ENCODE measurements around the gene MGAM2.

The MGAM2 gene

DNA sequence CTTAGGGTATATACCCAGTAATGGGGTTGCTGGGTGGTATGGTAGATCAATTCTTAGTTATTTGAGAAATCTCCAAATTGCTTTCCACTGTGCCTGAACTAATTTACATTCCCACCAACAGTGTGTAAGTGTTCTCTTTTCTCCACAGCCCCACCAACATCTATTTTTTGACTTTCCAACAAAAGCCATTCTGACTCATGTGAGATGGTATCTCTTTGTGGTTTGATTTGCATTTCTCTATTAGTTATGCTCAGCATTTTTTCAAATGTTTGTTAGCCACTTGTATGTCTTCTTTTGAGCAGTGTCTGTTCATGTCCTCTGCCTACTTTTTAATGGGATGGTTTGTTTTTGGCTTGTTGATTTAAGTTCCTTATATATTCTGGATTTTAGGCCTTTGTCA is 66.4 kb downstream of the MGAM2 start:
- no peak for DNase-seq (ENCODE audit: low read depth)

DNA sequence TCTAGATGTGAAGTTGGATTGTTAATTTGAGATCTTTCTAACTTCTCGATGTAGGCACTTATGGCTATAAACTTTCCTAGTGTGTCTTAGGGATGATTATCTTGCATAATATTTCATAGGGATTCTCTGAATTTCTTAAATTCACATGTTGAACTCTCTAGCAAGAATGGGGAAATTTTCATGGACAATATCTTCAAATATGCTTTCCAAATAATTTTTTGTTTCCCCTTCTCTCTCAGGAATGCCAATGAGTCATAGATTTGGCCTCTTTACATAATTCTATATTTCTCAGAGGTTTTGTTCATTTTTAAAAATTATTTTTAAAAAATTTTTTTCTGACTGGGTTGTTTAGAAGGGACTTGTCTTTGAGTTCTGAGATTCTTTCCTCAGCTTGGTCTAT is 68.9 kb downstream of the MGAM2 start:
- DNase-seq (ENCODE audit: low read depth), result no peak

DNA sequence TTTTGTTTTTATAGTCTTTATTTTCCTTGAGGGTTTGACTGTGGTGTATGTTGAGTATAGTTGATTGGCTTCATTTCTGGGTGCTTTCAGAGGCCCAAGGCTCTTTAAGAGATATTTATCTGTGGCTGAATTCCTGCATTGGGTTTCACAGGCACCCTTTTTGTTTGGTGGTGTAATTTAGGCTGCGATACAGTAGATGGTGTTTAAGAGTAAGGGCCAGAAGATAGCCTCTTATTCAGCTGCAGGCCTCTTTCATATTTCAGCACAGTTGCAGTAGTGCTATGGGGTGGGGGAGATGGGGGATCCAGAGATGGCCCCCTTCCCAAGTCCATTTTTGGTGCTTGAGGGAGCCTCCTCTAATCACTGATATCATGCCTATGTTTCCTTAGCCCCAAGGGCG is 69.7 kb downstream of the MGAM2 start:
- DNase-seq (ENCODE audit: low read depth), result no peak

DNA sequence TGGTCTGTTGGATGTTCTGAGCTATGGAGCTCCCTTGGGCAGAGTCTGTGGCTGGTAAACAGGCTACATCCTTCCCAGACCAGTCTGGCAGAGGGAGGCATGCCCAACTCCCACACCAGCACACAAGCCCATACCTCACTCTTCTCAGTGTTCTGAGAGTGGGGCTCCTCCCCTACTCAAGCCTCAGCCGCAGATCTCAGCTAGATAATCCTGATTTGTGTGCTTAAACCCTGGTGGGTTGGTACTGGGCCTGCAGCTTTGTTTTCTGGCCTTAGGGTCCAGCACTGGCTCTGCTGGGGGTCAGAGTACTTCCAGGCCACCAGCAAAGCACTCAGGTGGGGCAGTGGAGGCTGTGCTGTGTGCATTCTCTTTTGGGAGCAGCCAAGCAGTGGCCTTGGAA is 70.4 kb downstream of the MGAM2 start:
- DNase-seq (ENCODE audit: low read depth), result no peak

DNA sequence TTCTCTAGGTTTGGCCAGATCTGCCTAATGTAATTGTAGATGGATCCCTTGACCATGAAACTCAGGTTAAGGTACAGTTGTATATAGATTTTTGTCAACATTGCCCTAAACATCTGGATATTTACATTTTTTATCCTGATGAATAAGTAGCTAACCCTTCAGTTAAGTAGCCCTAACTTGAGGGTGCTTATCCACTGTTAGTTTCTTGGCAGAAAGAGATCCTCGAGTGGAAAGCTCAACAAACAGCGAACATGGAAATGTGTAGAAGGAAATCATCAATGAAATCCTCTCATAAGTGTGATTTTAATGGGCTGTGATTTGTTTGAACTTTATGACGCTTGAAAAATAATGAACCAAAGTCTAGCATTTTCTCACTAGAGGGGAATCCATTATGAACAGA is 73.6 kb downstream of the MGAM2 start:
- DNase-seq (ENCODE audit: low read depth), result no peak

DNA sequence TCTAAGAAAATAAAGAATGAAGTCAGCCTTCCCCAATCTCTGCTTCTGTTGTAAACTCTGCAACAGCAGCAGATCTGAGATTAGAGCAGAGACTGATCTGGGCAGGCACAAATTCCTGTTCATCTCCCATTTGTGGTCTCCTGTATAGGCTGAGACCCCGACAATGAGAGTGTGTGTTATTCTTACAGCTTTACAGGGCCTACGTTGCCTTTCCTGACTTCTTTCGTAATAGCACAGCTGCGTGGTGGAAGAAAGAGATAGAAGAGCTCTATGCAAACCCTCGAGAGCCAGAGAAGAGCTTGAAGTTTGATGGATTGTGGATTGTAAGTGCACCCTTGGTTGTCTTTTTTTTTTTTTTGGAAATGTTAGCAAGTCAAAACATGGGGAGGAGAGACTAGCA is 74.3 kb downstream of the MGAM2 start:
- no peak for DNase-seq (ENCODE audit: low read depth)

DNA sequence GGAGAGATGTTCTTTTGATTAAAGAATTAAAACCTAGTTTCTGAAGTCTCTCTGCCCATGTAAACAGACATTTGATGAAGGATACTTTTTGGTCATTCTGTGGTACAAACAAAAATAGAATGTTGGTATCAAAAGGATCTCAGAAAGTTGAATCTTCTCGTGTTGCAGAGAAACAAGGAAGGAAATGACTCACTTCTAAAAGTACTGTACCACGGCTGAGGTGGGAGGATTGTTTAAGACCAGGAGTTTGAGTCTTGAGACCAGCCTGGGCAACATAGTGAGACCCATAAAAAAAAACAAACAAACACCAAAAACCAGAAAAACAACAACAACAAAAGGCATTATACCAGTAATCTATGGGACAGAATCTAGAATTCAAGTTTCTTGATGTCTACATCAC is 76.6 kb downstream of the MGAM2 start:
- no peak for DNase-seq (ENCODE audit: low read depth)

DNA sequence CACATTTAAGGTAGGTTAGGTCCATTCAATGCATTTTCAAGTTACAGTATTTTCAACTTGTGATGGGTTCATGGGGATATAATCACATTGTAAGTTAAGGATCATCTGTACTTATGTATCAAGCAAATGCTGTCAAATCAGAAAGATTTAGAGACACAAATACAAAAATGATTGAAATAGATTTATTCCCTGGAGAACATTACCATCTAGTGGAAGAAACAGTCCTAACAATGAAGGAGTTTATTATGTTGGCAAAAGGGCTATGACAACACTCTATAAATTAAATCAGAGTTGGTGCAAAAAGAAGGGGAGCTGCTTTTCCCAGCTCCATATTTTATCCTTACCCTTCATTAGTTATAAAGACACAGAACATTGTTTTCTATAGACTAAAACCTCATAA is 77.3 kb downstream of the MGAM2 start:
- DNase-seq (ENCODE audit: low read depth), result no peak

DNA sequence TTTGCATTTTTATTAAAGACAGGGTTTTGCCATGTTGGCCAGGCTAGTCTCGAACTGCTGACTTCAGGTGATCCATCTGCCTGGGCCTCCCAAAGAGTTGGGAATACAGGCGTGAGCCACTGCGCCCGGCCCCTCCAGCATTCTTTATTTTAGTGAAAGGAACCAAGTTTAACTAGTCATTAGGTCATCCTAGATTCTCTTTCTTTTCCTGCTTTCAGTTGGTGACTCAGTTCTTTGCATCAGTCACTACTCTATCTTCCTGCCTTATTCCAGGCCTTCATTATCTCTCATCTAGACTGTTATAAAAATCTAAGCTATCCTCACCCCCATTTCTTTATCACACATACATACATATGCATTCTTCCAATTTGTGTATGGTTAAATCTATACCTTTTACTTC is 82.7 kb downstream of the MGAM2 start:
- no peak for DNase-seq (ENCODE audit: low read depth)

DNA sequence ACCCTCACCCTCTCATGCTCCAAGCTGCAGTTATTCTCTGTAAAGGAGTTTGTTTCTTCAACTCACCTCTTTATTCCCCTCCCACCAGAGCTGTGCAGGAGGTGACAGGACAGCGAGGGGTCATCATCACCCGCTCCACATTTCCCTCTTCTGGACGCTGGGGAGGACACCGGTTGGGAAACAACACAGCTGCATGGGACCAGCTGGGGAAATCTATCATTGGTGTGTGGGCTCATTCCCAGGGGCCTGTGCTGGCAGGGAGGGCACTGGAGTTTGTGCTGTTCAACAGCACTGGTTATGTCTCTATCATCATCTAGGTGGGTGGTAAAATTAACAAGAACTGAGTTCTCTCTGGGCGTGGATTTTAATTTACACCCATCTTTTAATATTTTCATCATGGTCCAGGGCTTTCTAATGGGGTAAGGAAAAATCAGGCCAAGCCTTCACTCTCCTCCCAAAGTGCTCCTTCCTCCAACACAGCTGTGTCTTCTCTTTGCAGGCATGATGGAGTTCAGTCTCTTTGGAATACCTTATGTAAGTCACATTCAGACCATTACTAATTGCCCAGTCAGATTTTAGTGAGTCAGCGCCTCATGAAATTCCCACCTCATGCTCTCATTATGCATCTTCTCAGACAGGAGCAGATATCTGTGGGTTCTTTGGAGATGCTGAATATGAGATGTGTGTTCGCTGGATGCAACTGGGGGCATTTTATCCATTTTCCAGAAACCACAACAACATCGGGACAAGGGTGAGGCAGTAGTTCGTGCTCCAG is 84.7 kb downstream of the MGAM2 start:
- no peak for DNase-seq (ENCODE audit: low read depth)

DNA sequence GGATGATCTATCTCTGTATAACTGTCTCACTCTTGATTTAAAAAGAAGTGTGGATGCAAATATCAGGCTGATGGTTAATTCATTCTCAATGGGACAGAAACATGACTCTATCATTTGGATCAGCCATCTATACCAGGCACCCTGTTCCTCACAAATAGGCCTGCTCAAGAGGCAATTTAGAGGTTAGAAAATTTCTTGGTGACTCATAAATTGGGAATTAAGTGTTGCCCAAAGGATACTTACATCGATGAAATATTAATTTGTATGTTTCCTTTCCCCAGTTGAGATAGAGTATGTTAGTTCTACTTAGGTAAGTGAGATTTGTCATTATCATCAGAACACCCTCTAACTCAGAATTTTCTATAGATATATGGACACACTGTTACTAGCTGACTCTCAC is 88.7 kb downstream of the MGAM2 start:
- DNase-seq (ENCODE audit: low read depth), result no peak

DNA sequence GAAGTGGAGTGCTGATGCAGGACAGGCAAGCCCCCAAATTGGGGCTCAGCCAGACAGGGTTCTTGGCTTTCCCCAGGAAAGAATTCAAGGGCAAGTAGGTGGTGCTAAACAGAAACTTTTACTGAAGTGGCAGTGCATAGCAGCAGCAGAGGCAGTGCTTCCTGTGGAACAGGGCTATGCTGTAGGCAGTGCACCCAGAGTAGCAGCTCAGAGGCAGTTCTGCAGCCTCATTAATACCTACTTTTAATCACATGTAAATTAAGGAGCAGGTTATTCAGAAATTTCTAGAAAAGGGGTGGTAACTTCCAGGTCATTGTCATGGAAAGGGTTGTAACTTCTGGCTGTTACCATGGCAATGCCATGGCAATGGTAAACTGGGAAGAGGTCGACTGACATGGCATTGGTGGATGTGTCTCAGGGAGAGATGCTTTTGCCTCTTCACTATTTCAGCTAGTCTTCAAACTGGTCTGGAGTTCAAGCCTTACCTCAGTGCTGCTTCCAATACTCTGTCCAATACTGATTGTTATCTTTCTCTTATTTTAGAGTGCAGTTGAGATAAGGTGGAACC is 117.1 kb downstream of the MGAM2 start:
- no peak for DNase-seq (ENCODE audit: low read depth)

DNA sequence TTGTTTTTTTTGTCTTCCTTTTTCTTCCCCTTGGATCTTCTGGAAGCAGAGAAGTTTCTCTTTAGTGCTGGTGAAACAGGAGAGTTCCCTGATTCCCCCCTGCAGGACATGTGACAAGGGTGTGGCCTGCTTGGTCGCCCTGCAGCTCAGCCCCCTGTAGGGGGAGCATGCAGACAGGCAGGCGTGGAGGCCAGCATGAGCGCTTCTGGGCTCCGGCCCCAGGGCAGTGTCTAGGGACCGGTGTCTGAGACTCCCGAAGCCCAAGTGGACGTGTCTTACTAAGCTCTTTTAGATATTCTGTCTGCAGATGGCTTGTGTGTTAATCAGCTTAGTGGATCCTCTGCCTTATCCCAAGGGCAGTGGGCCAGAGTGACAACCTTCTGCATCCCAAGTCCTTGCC is 120.2 kb downstream of the MGAM2 start:
- DNase-seq (ENCODE audit: low read depth), result no peak

DNA sequence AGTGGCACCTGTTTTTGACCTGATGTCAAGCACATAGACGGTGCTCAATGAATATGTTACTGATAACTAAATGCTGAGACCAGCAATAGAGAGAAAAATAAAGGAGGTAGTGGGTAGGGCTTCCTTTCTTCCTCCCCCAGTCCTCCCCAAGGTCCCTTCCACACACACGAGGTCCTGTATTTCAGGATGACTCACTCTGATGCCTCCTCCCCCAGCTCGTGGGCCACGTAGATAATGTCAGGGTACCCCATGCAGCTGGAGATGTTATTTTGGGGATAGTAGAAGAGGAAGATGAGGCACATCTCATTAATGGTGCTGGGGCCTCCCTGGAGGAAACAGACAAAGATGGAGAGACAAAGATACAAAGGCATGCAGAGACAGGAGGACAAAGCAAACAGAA is 129.0 kb downstream of the MGAM2 start:
- DNase-seq (ENCODE audit: low read depth), result no peak

DNA sequence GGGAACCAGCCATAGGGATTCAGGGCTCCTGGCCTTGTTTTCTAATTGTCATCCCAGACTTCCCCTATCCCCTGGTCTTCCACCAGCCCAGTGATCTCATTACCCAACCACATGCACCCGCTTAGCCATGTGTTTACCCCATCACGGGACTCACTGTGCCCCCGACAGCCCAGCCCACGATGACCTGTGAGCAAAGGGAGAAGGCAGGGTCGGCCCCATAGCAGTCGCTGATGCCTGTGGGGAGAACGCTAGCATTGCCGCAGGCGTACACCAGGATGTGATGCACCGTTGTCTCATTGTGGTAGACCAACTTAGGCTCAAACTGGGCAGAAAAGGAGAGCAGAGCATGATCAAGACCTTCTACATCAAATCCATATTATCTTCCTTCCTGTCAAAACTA is 132.3 kb downstream of the MGAM2 start:
- no peak for DNase-seq (ENCODE audit: low read depth)

DNA sequence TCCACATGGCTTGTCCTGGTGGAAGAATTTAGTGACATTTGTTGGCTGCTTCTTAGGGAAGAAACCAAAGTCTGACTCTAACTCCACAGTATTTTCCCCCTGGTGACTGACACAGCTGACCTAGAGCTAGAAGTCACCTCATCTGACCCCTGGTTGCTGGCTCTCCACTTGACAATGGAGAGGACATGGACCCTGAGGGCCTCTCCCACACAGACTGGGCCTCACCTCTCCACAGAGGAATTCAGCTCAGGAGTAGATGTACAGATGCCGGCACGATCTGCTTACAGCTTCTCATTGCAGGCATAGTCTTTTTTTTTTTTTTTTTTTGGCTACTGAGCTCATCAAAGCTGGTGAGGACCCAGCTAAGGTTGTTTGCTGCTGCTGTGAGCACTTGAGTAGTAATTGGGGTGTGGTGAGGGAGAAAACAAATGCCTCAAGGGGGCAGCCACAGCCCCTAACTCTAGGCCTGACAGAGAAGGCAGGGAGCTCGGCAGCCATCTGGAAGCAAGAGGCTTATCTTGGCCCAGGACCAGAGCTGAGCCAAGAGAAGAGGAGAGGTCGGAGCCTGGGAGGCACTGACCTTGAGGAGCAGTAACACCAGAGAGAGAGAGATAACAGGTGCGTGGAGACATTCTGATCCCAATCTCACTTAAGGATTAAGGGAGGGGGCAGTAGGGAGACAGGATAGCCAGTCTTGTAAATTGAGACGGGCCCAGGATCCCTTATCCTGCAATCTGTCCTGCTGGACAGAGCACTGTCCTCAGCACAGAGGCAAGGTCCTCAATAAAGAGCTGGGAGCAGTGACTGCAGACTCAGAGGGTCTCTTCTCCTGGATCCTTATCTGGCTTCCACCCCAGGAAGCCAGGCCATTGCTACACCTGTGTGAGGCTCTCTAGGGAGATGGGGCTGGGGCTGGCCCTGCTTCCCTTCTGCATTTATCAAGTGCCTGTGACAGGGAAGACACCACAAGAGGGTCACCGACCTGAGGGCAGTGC is 136.9 kb downstream of the MGAM2 start:
- DNase-seq (ENCODE audit: low read depth), result no peak

DNA sequence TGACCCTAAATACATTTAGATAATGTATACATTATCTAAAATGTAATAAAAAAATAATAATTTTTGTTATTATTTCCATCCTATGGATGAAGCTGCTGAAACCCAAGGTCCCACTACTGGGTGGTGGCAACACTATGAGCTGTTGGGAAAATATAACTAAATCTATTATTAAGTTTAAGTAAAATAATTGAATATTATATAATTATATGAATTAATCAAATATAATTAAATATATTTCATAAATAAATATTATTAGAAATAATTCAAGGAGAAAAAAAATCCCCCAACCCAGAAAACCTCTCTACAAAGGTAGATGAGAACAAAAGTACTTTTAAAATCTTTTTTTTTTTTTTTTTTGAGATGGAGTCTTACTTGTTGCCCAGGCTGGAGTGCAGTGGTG is 138.4 kb downstream of the MGAM2 start:
- no peak for DNase-seq (ENCODE audit: low read depth)

DNA sequence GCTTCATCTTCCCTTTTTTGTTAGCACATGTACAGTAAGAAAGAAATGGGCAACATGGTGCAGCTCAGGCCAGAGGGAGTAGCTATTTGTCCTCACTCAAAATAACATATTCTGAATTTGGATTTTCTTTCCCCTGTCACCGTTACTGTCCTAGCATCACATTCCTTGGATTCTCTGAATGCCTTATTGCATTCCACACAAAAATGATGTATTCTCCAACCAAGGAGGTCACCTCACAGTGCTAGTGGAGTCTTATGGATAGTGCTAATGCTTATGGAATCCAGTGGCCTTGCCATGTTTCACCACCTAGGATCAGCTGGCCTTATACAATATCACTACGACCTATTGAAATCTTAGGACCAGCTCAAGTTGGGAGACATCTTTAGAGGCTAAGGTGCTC is 139.2 kb downstream of the MGAM2 start:
- DNase-seq (ENCODE audit: low read depth), result no peak

DNA sequence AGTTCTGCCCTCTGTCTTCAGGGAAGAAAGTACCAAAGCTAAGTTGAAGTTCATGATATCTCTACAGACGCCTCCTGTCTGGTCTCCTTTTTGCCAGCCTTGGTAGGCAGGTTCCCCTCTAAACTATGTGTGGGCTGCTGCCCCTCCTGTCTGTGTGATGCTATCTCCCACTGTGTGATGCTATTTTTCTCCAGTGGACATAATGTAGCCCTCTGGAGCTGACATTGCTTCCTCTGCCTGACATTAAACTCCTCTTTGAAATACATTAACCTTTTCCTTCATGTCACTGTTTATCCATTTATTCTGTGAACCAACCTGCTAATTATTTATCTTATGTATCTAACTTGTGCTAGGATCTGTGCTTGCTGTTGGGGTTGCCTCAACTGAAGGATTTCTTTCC is 146.4 kb downstream of the MGAM2 start, which contains the start of gene PRSS58:
Gene PRSS58, minus strand, starts transcription at position 101 of the 400 bp plus-strand sequence. CDS start 351 bp downstream, outside the sequence.
- DNase-seq (ENCODE audit: low read depth), result no peak

DNA sequence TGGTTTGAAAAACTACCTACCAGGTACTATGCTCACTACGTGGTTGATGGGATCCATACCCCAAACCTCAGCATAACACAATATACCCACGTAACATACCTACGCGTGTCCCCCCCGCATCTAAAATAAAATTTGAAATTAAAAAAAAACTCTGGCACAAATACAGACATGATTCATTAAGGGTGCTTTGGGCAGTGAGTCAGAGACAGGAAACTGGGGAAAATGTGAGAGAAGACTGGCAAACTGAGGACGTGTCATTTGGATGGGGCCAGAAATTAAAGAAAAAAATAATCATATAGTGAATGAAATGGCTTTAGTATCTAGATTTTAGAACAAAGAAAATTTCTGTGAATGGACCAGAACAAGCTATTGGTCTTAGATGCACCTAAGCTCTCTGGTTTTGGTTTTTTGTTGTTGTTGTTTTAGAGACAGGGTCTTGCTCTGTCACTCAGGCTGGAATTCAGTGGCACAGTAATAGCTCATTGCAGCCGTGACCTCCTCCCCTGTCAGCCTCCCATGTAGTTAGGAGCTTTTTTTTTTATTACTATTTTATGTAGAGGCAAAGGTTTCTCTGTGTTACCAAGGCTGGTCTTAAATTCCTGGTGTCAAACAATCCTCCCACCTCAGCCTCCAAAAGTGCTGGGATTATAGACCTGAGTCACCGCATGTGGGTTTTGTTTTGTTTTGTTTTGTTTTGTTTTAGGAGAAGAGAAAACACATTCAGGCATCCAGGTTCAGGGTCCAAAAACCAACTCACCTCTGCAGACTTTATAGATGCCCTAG is 152.3 kb downstream of the MGAM2 start:
- DNase-seq (ENCODE audit: low read depth), result no peak
